Esophagus muscularis mucosa (tissue), 4 donors: ENCODE data around the gene MYOCOS. TPM values are rescaled to one million over a fixed set of nuclear protein-coding genes. Genes with fewer than 3 reads are reported as not detected.
"Not testable (repeated sequence)": the region's sequence is repeated elsewhere in the genome, so short reads cannot be mapped to it uniquely, and the experiment has no call there.

Experiments used
- DNase-seq: peaks from one replicate; pipeline ENCODE4 v3.0.0-alpha.2; 2017; ENCODE audit errors: extremely low spot score
- H3K27ac ChIP-seq, 4 donors: fragments of 200-600 bp; sonication (generic); replicated peaks in 1 of 4; 1 replicate in 3 of 4; 2 replicates in 1 of 4; pipeline ENCODE4 v1.5.1; 2016 to 2019; ENCODE audit warnings: mild to moderate bottlenecking in 1 of 4
- H3K27me3 ChIP-seq, 4 donors: fragments of 200-600 bp; sonication (generic); one replicate each; pipeline versions ENCODE4 v1.5.1 to v1.6.0; 2016 to 2019
- H3K36me3 ChIP-seq, 4 donors: fragments of 200-600 bp; sonication (generic); one replicate each; pipeline ENCODE4 v1.5.1; 2016 to 2019
- H3K4me1 ChIP-seq, 4 donors: fragments of 200-600 bp; sonication (generic); one replicate each; pipeline ENCODE4 v1.5.1; 2016 to 2019
- H3K4me3 ChIP-seq, 4 donors: fragments of 200-600 bp; sonication (generic); 1 replicate in 2 of 4; 2 replicates in 2 of 4; pipeline ENCODE4 v1.5.1; 2016 to 2019; ENCODE audit warnings: mild to moderate bottlenecking in 4 of 4, moderate library complexity in 1 of 4
- H3K9me3 ChIP-seq, 4 donors: fragments of 200-600 bp; sonication (generic); 1 replicate in 3 of 4; 2 replicates in 1 of 4; pipeline ENCODE4 v1.5.1; 2016 to 2019
- EP300 ChIP-seq: sonication (generic); formaldehyde crosslinking; IDR thresholded peaks from one replicate; pipeline ENCODE4 v1.6.1; 2017; ENCODE audit warnings: antibody characterized with exemption
- POLR2A ChIP-seq: fragments of 450-650 bp; IDR thresholded peaks from one replicate; pipeline ENCODE4 v1.6.1; 2017; ENCODE audit warnings: antibody characterized with exemption, moderate library complexity, mild to moderate bottlenecking, low read depth
- POLR2AphosphoS5 ChIP-seq, 2 donors: sonication (generic); formaldehyde crosslinking; IDR thresholded peaks; one replicate each; pipeline ENCODE4 v1.6.1; 2017; ENCODE audit warnings: antibody characterized with exemption in 2 of 2
- WGBS: methylation state at CpG from one replicate; pipeline ENCODE4 v1.1.5; 2018; 5-methylcytosine and 5-hydroxymethylcytosine counted together
- intact Hi-C: fragments of 100-400 bp; cut with DNase I; formaldehyde crosslinking; loops from one replicate; pipeline ENCODE4 v1.15.1; 2023
- total RNA-seq, 4 donors: library from RNA; depleted of rRNA; stranded (reverse); fragments of >200 nt; gene quantifications; one replicate each; pipeline versions ENCODE4 v1.1.0 to v1.2.1, GENCODE V29; 2016
- TF ChIP-seq, protein P1 (sequence below), 3 experiments: fragments of 200-600 bp in 2 of 3; fragments of 450-650 bp in 1 of 3; sonication (generic) in 2 of 3; IDR thresholded peaks; one replicate each; pipeline ENCODE4 v1.5.1; 2017 to 2019; ENCODE audit warnings: antibody characterized with exemption in 3 of 3, mild to moderate bottlenecking in 2 of 3, moderate library complexity in 1 of 3

MYOCOS gene
- total RNA-seq, 4 donors from 2014 or later = not detected

DNA sequence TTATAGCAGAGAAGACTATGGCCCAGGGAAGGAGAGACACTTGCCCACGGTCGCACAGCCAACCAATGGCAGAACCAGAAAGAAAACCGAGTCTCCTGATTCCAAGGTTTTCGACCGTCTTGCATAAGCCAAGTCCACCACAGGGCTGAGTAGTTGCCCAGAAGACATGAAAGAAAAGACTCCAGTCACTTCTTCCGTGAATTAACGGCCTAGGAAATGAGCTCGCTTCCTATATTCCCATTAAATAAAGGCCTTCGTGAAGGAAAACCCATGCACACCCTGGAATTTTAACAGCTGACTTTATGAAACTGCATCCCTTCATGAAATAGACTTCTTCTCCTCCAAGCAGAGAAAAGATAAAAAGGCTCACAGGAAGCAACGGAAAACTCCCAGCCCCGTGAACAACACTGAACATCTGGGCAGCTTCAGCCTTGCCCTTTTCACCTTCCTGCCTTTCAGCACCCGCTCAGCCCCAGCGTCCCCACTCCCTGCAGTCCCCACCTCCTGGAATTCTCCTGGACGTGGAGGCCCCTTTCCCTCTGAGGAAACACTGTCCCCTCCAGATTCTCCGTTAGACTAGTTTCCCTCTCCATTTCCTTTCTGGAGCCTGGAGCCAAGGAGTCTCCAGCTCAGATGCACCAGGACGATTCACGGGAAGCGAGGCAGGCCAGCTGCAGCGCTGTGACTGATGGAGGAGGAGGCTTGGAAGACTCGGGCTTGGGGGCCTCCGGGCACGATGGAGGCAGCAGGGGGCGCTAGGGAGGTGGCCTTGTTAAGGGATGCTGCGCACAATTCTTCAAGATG, 33.1 kb downstream of the MYOCOS start:
- Histone ChIP-seq H3K4me1 (peaks cover 40 to 82% (median 75%) of the 10 kb centered on the region in 4 donors), H3K36me3 (no peaks in the 10 kb centered on the region), H3K27ac (peak overlapping the region; percentile 82 to 94 (median 88)), H3K27me3 (no peaks in the 10 kb centered on the region), H3K4me3 (peak overlapping the region; percentile 11 to 33 (median 14)), H3K9me3 (no peaks in the 10 kb centered on the region)
- intact Hi-C loops = no loop called here
- TF ChIP-seq POLR2AphosphoS5 (IDR thresholded peaks at IDR 0.05) = peak; percentile 35 to 48
- no peak for TF ChIP-seq EP300
- TF ChIP-seq, protein P1, sequence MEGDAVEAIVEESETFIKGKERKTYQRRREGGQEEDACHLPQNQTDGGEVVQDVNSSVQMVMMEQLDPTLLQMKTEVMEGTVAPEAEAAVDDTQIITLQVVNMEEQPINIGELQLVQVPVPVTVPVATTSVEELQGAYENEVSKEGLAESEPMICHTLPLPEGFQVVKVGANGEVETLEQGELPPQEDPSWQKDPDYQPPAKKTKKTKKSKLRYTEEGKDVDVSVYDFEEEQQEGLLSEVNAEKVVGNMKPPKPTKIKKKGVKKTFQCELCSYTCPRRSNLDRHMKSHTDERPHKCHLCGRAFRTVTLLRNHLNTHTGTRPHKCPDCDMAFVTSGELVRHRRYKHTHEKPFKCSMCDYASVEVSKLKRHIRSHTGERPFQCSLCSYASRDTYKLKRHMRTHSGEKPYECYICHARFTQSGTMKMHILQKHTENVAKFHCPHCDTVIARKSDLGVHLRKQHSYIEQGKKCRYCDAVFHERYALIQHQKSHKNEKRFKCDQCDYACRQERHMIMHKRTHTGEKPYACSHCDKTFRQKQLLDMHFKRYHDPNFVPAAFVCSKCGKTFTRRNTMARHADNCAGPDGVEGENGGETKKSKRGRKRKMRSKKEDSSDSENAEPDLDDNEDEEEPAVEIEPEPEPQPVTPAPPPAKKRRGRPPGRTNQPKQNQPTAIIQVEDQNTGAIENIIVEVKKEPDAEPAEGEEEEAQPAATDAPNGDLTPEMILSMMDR (IDR thresholded peaks at IDR 0.05) = peak; percentile 43 to 64 (median 45)
- no peak for TF ChIP-seq POLR2A
- 24% methylated on average over 24 of the region's 24 CpGs for WGBS
- peak; percentile 93 for DNase-seq

GRCh38 chr1:171655746-171656116, 33.7 kb downstream of the MYOCOS start:
- intact Hi-C loops = no loop called here
- TF ChIP-seq, protein P1 (IDR thresholded peaks at IDR 0.05) = no peak
- TF ChIP-seq POLR2AphosphoS5 (IDR thresholded peaks at IDR 0.05) = no peak
- no peak for TF ChIP-seq EP300
- TF ChIP-seq POLR2A = no peak
- no peaks in the 10 kb centered on the region for H3K9me3 ChIP-seq
- H3K36me3 ChIP-seq = no peaks in the 10 kb centered on the region
- no peaks in the 10 kb centered on the region for H3K27me3 ChIP-seq
- WGBS = 76% methylated on average over 5 of the region's 6 CpGs
- peaks cover 40 to 84% (median 78%) of the 10 kb centered on the region in 4 donors for H3K4me1 ChIP-seq
- DNase-seq = no peak
- peak overlapping the region in 3 of 4 donors; percentile 11 to 33 (median 17) for H3K4me3 ChIP-seq
- H3K27ac ChIP-seq = peak overlapping the region; percentile 82 to 94 (median 88)

- H3K36me3 ChIP-seq, H3K9me3 ChIP-seq, H3K4me3 ChIP-seq, DNase-seq, H3K27me3 ChIP-seq, intact Hi-C loops: not testable (repeated sequence)
- WGBS = 98% methylated on average over 9 of the region's 9 CpGs
- Histone ChIP-seq H3K27ac (peak overlapping the region; percentile 82 to 94 (median 88)), H3K4me1 (peaks cover 40 to 79% (median 76%) of the 10 kb centered on the region in 4 donors)
These were observed 34.2 kb downstream of the MYOCOS start for GRCh38 chr1:171656206-171656605.

DNA sequence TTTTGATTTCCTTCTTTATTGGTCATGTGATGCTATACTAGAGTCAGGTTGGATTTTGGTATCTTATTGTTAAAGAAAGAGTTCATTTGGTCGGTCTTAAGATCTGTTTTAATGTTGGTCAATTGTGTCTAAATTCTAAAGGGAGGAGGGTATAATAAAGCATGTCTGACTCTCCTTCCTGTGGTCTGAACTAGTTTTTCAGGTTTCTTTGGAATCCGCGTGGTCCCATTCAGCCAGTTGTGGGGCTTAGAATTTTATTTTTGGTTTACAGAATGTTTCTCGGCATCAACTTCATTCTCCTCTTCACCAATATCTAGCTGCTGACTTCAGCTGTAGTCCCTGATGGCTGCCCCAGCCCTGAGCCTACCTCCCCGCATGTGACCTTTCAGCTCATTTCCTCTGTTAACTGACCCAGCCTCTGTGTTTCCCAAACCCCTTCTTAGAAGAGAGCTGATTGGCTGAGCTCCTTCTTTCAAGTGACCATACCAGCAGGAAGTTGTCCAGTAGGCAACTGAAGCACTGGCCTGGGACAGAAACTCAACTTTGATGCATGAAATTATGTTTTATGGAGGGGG, 39.1 kb downstream of the MYOCOS start:
- DNase-seq = no peak
- H3K9me3 ChIP-seq = no peaks in the 10 kb centered on the region
- peak overlapping the region in 2 of 4 donors; percentile 32 to 88 for H3K27ac ChIP-seq
- intact Hi-C loops = no loop called here
- no peaks in the 10 kb centered on the region for H3K27me3 ChIP-seq
- WGBS = 96% methylated on average over 5 of the region's 5 CpGs
- H3K4me3 ChIP-seq = no peak overlapping the region
- H3K4me1 ChIP-seq = peaks cover 24 to 79% (median 74%) of the 10 kb centered on the region in 4 donors
- TF ChIP-seq POLR2A = no peak
- TF ChIP-seq EP300 = no peak
- no peak for TF ChIP-seq POLR2AphosphoS5 (IDR thresholded peaks at IDR 0.05)
- TF ChIP-seq, protein P1 (IDR thresholded peaks at IDR 0.05) = no peak
- no peaks in the 10 kb centered on the region for H3K36me3 ChIP-seq

GRCh38 chr1:171663036-171663853, 41.2 kb downstream of the MYOCOS start:
- peak overlapping the region; percentile 77 to 88 (median 83) for H3K27ac ChIP-seq
- H3K4me3 ChIP-seq = no peak overlapping the region
- TF ChIP-seq POLR2AphosphoS5 (IDR thresholded peaks at IDR 0.05) (peak; percentile 55 to 72), EP300 (no peak)
- 29% methylated on average over 7 of the region's 7 CpGs for WGBS
- H3K36me3 ChIP-seq = no peaks in the 10 kb centered on the region
- H3K9me3 ChIP-seq = no peaks in the 10 kb centered on the region
- peaks cover 24 to 82% (median 73%) of the 10 kb centered on the region in 4 donors for H3K4me1 ChIP-seq
- intact Hi-C loops = no loop called here
- H3K27me3 ChIP-seq = no peaks in the 10 kb centered on the region
- DNase-seq = no peak
